ENCODE measurements around the gene HDAC11. TPM values are rescaled to one million over a fixed set of nuclear protein-coding genes. Genes with fewer than 3 reads are reported as not detected.

The HDAC11 gene
- total and polyA plus RNA-seq, 2 of the 13 experiments (the other 11 are each of a cell fraction or from before 2014, with no cell fraction given), result 13.7 to 33.1 TPM

DNA sequence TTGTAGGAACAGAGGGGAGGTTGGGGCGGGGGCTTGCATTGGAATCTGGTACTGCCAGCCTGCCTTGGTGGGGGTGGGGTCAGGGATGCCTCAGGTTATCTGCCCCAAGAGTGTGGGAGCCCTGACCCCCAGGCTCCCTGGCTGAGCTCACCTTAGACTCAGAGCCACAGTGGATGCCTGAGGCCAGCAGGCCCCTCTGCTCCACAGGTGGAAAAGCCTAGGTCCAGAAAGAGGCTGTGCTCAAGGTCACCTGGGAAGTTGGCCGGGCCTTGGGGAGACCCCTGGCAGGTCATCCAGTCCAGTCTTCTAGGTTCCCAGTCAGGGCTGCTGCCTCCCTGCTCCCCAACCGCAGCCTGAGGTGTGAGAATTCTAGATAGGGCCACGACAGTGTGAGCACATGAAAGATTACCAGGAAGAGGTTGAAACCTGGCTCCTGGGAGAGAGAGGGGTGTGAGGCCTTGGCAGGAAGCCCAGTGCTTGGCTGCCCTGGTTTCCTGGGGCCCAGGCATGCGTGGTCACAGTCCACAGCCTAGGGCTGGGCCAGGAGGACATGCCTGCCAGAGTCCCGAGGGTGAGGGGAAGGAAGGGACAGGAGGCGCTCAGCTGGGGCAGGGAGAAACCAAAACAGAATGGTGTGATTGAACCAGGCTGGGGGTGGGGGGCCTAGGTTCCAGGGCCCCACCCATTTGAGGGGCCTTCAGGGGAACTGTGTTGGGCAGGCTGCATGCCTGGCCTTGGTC is 4.9 kb downstream of the HDAC11 start (continued):
- TF ChIP-seq ZBTB34 (CRISPR knock-in tag; IDR thresholded peaks at IDR 0.05) (peak; percentile 85; the same call in 1 of the 2 replicates), ZNF501 (CRISPR knock-in tag; IDR thresholded peaks at IDR 0.05) (peak; percentile 83), ZNF275 (CRISPR knock-in tag; IDR thresholded peaks at IDR 0.05; ENCODE audit: borderline replicate concordance) (no peak), ZNF232 (CRISPR knock-in tag; IDR thresholded peaks at IDR 0.05; ENCODE audit: borderline replicate concordance) (peak; percentile 66; the same call in 1 of the 2 replicates), ZNF335 (CRISPR knock-in tag; IDR thresholded peaks at IDR 0.05) (peak; percentile 56; the same call in 1 of the 2 replicates), ZBTB37 (CRISPR knock-in tag; IDR thresholded peaks at IDR 0.05) (peak; percentile 78), STAT5B (CRISPR knock-in tag; IDR thresholded peaks at IDR 0.05) (no peak), ZBTB7B (CRISPR knock-in tag; IDR thresholded peaks at IDR 0.05) (peak; percentile 80), ELF4 (CRISPR knock-in tag; IDR thresholded peaks at IDR 0.05; ENCODE audit: borderline replicate concordance) (peak; percentile 71; the same call in 1 of the 2 replicates), SPEN (CRISPR knock-in tag; IDR thresholded peaks at IDR 0.05; ENCODE audit: low read depth) (peak; percentile 78), ZNF496 (CRISPR knock-in tag; IDR thresholded peaks at IDR 0.05; ENCODE audit: insufficient replicate concordance) (no peak), ATF7-NPFF (CRISPR knock-in tag; IDR thresholded peaks at IDR 0.05; ENCODE audit: low read depth) (peak; percentile 90), ZMYM3 (CRISPR knock-in tag; IDR thresholded peaks at IDR 0.05) (peak; percentile 63; the same call in 1 of the 2 replicates), ZNF253 (CRISPR knock-in tag; IDR thresholded peaks at IDR 0.05; ENCODE audit: borderline replicate concordance) (no peak)
- TF ChIP-seq, protein P1, sequence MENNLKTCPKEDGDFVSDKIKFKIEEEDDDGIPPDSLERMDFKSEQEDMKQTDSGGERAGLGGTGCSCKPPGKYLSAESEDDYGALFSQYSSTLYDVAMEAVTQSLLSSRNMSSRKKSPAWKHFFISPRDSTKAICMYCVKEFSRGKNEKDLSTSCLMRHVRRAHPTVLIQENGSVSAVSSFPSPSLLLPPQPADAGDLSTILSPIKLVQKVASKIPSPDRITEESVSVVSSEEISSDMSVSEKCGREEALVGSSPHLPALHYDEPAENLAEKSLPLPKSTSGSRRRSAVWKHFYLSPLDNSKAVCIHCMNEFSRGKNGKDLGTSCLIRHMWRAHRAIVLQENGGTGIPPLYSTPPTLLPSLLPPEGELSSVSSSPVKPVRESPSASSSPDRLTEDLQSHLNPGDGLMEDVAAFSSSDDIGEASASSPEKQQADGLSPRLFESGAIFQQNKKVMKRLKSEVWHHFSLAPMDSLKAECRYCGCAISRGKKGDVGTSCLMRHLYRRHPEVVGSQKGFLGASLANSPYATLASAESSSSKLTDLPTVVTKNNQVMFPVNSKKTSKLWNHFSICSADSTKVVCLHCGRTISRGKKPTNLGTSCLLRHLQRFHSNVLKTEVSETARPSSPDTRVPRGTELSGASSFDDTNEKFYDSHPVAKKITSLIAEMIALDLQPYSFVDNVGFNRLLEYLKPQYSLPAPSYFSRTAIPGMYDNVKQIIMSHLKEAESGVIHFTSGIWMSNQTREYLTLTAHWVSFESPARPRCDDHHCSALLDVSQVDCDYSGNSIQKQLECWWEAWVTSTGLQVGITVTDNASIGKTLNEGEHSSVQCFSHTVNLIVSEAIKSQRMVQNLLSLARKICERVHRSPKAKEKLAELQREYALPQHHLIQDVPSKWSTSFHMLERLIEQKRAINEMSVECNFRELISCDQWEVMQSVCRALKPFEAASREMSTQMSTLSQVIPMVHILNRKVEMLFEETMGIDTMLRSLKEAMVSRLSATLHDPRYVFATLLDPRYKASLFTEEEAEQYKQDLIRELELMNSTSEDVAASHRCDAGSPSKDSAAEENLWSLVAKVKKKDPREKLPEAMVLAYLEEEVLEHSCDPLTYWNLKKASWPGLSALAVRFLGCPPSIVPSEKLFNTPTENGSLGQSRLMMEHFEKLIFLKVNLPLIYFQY (CRISPR knock-in tag; IDR thresholded peaks at IDR 0.05; ENCODE audit: borderline replicate concordance), result no peak; the same call in 1 of the 2 replicates
- TF ChIP-seq, protein P2, sequence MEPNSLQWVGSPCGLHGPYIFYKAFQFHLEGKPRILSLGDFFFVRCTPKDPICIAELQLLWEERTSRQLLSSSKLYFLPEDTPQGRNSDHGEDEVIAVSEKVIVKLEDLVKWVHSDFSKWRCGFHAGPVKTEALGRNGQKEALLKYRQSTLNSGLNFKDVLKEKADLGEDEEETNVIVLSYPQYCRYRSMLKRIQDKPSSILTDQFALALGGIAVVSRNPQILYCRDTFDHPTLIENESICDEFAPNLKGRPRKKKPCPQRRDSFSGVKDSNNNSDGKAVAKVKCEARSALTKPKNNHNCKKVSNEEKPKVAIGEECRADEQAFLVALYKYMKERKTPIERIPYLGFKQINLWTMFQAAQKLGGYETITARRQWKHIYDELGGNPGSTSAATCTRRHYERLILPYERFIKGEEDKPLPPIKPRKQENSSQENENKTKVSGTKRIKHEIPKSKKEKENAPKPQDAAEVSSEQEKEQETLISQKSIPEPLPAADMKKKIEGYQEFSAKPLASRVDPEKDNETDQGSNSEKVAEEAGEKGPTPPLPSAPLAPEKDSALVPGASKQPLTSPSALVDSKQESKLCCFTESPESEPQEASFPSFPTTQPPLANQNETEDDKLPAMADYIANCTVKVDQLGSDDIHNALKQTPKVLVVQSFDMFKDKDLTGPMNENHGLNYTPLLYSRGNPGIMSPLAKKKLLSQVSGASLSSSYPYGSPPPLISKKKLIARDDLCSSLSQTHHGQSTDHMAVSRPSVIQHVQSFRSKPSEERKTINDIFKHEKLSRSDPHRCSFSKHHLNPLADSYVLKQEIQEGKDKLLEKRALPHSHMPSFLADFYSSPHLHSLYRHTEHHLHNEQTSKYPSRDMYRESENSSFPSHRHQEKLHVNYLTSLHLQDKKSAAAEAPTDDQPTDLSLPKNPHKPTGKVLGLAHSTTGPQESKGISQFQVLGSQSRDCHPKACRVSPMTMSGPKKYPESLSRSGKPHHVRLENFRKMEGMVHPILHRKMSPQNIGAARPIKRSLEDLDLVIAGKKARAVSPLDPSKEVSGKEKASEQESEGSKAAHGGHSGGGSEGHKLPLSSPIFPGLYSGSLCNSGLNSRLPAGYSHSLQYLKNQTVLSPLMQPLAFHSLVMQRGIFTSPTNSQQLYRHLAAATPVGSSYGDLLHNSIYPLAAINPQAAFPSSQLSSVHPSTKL (CRISPR knock-in tag; IDR thresholded peaks at IDR 0.05), result peak; percentile 77

All from HepG2 (cell line).